ENCODE results near the gene MEIOB. TPM values are rescaled to one million over a fixed set of nuclear protein-coding genes. Genes with fewer than 3 reads are reported as not detected.
A peak's percentile ranks its signal among the peaks of the same experiment; 100 is the strongest.

Gene MEIOB
- total and polyA plus RNA-seq, 2 experiments from 2014 or later, result 0.28 TPM; not detected in 1

- Histone ChIP-seq H3K4me1 (ENCODE audit: insufficient read depth) (no peaks in the 10 kb centered on the region), H3K9me2 (replicated peaks; ENCODE audit: insufficient read depth) (no peaks in the 10 kb centered on the region), H3K4me2 (no peak overlapping the region), H2AFZ (no peak overlapping the region), H3K79me2 (no peaks in the 10 kb centered on the region), H3K4me3 (no peak overlapping the region), H3K27ac (no peak overlapping the region), H4K20me1 (ENCODE audit: insufficient read depth, poor library complexity, severe bottlenecking) (peaks cover 3% of the 10 kb centered on the region), H3K9me3 (ENCODE audit: low read depth) (no peaks in the 10 kb centered on the region), H3K27me3 (no peaks in the 10 kb centered on the region), H3K36me3 (replicated peaks; ENCODE audit: insufficient read depth, low read depth) (no peaks in the 10 kb centered on the region)
- peak; percentile 87 for DNase-seq (ENCODE audit: low spot score)
- peak; percentile 57 for TF ChIP-seq CTCF (IDR thresholded peaks at IDR 0.05; ENCODE audit: poor library complexity)
- no peak for TF ChIP-seq EZH2phosphoT487 (IDR thresholded peaks at IDR 0.05; ENCODE audit: low read depth, severe bottlenecking, unreplicated experiment)
- 36% methylated on average over 17 of the region's 17 CpGs for WGBS (ENCODE audit: low lambda C conversion rate, missing lambda C conversion rate)
Observed at GRCh38 chr16:1812732-1813163, 59.2 kb downstream of the MEIOB start.

- no peak overlapping the region for H3K4me3 ChIP-seq
- H3K4me2 ChIP-seq, result no peak overlapping the region
- no peaks in the 10 kb centered on the region for H3K9me2 ChIP-seq (replicated peaks; ENCODE audit: insufficient read depth)
- no peaks in the 10 kb centered on the region for H3K36me3 ChIP-seq (replicated peaks; ENCODE audit: insufficient read depth, low read depth)
- peaks cover 3% of the 10 kb centered on the region for H4K20me1 ChIP-seq (ENCODE audit: insufficient read depth, poor library complexity, severe bottlenecking)
- no peaks in the 10 kb centered on the region for H3K4me1 ChIP-seq (ENCODE audit: insufficient read depth)
- H3K27ac ChIP-seq, result no peak overlapping the region
- H2AFZ ChIP-seq, result no peak overlapping the region
- no peaks in the 10 kb centered on the region for H3K9me3 ChIP-seq (ENCODE audit: low read depth)
- no peaks in the 10 kb centered on the region for H3K79me2 ChIP-seq
- H3K27me3 ChIP-seq, result no peaks in the 10 kb centered on the region
- TF ChIP-seq CTCF (IDR thresholded peaks at IDR 0.05; ENCODE audit: poor library complexity) (no peak), EZH2 (IDR thresholded peaks at IDR 0.05; ENCODE audit: borderline replicate concordance) (no peak), EZH2phosphoT487 (IDR thresholded peaks at IDR 0.05; ENCODE audit: low read depth, severe bottlenecking, unreplicated experiment) (no peak)
- 96% methylated on average over 14 of the region's 16 CpGs for WGBS (ENCODE audit: low lambda C conversion rate, missing lambda C conversion rate)
- DNase-seq (ENCODE audit: low spot score), result no peak
Observed at GRCh38 chr16:1810536-1810935, 61.4 kb downstream of the MEIOB start.

GRCh38 chr16:1810106-1810505 is 61.9 kb downstream of the MEIOB start:
- no peaks in the 10 kb centered on the region for H3K36me3 ChIP-seq (replicated peaks; ENCODE audit: insufficient read depth, low read depth)
- no peak overlapping the region for H3K27ac ChIP-seq
- H3K27me3 ChIP-seq, result no peaks in the 10 kb centered on the region
- H4K20me1 ChIP-seq (ENCODE audit: insufficient read depth, poor library complexity, severe bottlenecking), result peaks cover 3% of the 10 kb centered on the region
- H3K4me3 ChIP-seq, result no peak overlapping the region
- DNase-seq (ENCODE audit: low spot score), result no peak
- no peaks in the 10 kb centered on the region for H3K4me1 ChIP-seq (ENCODE audit: insufficient read depth)
- H3K4me2 ChIP-seq, result no peak overlapping the region
- H2AFZ ChIP-seq, result no peak overlapping the region
- H3K79me2 ChIP-seq, result no peaks in the 10 kb centered on the region
- WGBS (ENCODE audit: low lambda C conversion rate, missing lambda C conversion rate), result 99% methylated on average over 16 of the region's 16 CpGs
- TF ChIP-seq CTCF (IDR thresholded peaks at IDR 0.05; ENCODE audit: poor library complexity), result no peak
- no peaks in the 10 kb centered on the region for H3K9me2 ChIP-seq (replicated peaks; ENCODE audit: insufficient read depth)
- no peaks in the 10 kb centered on the region for H3K9me3 ChIP-seq (ENCODE audit: low read depth)

GRCh38 chr16:1809281-1809801 is 62.6 kb downstream of the MEIOB start:
- no peak overlapping the region for H3K4me2 ChIP-seq
- H3K4me3 ChIP-seq, result no peak overlapping the region
- TF ChIP-seq EZH2phosphoT487 (IDR thresholded peaks at IDR 0.05; ENCODE audit: low read depth, severe bottlenecking, unreplicated experiment) (no peak), EZH2 (IDR thresholded peaks at IDR 0.05; ENCODE audit: borderline replicate concordance) (no peak), CTCF (IDR thresholded peaks at IDR 0.05; ENCODE audit: poor library complexity) (no peak)
- H2AFZ ChIP-seq, result no peak overlapping the region
- DNase-seq (ENCODE audit: low spot score), result peak; percentile 8
- H3K36me3 ChIP-seq (replicated peaks; ENCODE audit: insufficient read depth, low read depth), result no peaks in the 10 kb centered on the region
- no peaks in the 10 kb centered on the region for H3K79me2 ChIP-seq
- H3K9me3 ChIP-seq (ENCODE audit: low read depth), result no peaks in the 10 kb centered on the region
- H3K9me2 ChIP-seq (replicated peaks; ENCODE audit: insufficient read depth), result no peaks in the 10 kb centered on the region
- H4K20me1 ChIP-seq (ENCODE audit: insufficient read depth, poor library complexity, severe bottlenecking), result peaks cover 3% of the 10 kb centered on the region
- WGBS (ENCODE audit: low lambda C conversion rate, missing lambda C conversion rate), result 82% methylated on average over 27 of the region's 28 CpGs
- no peaks in the 10 kb centered on the region for H3K27me3 ChIP-seq
- H3K4me1 ChIP-seq (ENCODE audit: insufficient read depth), result no peaks in the 10 kb centered on the region
- H3K27ac ChIP-seq, result no peak overlapping the region

Data from hepatocyte (in vitro differentiated cells).